Measurements from ENCODE around the gene ZNF219.

GRCh38 chr14:21053184-21054122 is 45.0 kb downstream of the ZNF219 start:
- TF ChIP-seq EZH2 (IDR thresholded peaks at IDR 0.05; ENCODE audit: low read length, unreplicated experiment) (no peak), CTCF (conservative IDR thresholded peaks at IDR 0.05; ENCODE audit: low read depth, low read length) (no peak)
